ENCODE data around the gene RHOF.

The RHOF gene, protein sequence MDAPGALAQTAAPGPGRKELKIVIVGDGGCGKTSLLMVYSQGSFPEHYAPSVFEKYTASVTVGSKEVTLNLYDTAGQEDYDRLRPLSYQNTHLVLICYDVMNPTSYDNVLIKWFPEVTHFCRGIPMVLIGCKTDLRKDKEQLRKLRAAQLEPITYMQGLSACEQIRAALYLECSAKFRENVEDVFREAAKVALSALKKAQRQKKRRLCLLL

DNA sequence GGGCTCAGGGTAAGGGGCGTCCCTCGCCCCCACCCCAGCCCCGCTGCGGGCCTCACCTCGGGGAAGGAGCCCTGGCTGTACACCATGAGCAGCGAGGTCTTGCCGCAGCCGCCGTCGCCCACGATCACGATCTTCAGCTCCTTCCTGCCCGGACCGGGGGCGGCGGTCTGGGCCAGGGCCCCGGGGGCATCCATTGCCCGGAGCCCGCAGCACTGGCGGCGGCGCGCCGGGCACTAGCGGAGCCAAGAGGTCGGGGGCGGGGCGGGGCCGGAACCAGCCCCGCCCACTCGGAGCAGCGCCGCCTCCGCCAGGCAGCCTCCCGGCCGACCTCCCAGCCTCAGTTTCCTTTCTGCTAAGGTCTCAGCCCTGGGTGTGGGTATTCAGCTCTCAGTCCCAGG is at the start of gene RHOF:
TSS of gene RHOF (minus strand) at position 249 of the 398 bp plus-strand sequence. CDS start at position 194, 55 bp downstream.
- H3K4me3 ChIP-seq (ENCODE audit: low read length), result peak within 1 kb of the TSS; percentile 63
- peaks cover 17% of the 10 kb centered on the region for H3K4me1 ChIP-seq (ENCODE audit: insufficient read depth, low read length)
- no peaks in the 10 kb centered on the region for H3K27me3 ChIP-seq (ENCODE audit: insufficient read depth, low read length)
- no peaks in the 10 kb centered on the region for H3K9me3 ChIP-seq (ENCODE audit: insufficient read depth, low read depth, low read length)
- no peak within 1 kb of the TSS for H3K27ac ChIP-seq (ENCODE audit: low read length)
- peaks cover 22% of the 10 kb centered on the region for H3K36me3 ChIP-seq (ENCODE audit: insufficient read depth, low read depth, low read length)
- H3K9ac ChIP-seq (ENCODE audit: low read depth, low read length), result peak within 1 kb of the TSS; percentile 57; the same call in 1 of the 2 replicates

GRCh38 chr12:121839993-121840761 is 46.7 kb upstream of the RHOF start:
- H3K36me3 ChIP-seq (ENCODE audit: insufficient read depth, low read depth, low read length), result no peaks in the 10 kb centered on the region
- H3K4me3 ChIP-seq (ENCODE audit: low read length), result peak overlapping the region; percentile 71
- H3K4me1 ChIP-seq (ENCODE audit: insufficient read depth, low read length), result no peaks in the 10 kb centered on the region
- H3K27me3 ChIP-seq (ENCODE audit: insufficient read depth, low read length), result peaks cover 4% of the 10 kb centered on the region; the same call in 1 of the 2 replicates
- peak overlapping the region; percentile 76; the same call in 1 of the 2 replicates for H3K9ac ChIP-seq (ENCODE audit: low read depth, low read length)
- no peaks in the 10 kb centered on the region for H3K9me3 ChIP-seq (ENCODE audit: insufficient read depth, low read depth, low read length)
- H3K27ac ChIP-seq (ENCODE audit: low read length), result no peak overlapping the region

DNA sequence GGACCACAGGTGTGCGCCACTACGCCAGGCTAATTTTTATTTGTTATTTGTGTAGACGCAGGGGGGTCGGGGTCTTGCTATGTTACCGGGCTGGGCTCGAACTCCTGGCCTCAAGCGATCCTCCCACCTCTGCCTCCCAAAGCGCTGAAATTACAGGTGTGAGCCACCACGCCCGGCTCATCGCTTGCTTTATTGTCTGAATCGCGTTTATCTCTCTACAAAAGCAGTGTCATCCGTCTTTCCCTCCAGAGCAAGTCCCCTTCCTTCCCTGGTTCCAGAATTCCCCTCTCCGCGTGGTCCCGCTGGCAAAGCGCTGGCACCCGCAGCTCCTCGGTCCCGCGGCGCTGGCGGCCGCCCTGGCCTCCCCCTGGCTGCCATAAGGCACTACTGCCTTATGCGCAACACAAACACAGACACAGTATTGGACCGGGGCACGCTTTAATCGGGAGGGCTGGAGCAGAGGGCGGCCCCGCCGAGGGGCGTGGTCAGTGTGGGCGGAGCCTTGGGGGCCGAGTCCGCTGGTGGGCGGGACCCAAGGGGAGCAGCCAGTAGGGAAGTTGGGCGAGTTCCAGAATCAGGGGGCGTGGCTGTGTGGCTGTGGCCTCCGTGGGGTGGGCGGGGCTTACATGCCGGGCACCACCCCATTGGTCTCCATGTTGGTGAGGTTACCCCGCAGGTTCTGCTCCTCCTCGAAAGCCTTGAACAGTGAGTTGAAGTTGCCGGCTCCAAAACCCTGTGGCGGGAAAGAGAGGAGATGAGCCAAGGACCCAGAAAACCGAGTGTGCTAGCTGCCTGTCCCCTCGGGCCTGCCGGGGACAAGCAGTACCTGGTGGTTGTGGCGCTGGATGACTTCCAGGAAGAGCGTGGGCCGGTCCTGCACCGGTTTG is 45.9 kb upstream of the RHOF start:
- Histone ChIP-seq H3K36me3 (ENCODE audit: insufficient read depth, low read depth, low read length) (no peaks in the 10 kb centered on the region), H3K4me1 (ENCODE audit: insufficient read depth, low read length) (no peaks in the 10 kb centered on the region), H3K27me3 (ENCODE audit: insufficient read depth, low read length) (peaks cover 4% of the 10 kb centered on the region; the same call in 1 of the 2 replicates), H3K9me3 (ENCODE audit: insufficient read depth, low read depth, low read length) (no peaks in the 10 kb centered on the region), H3K4me3 (ENCODE audit: low read length) (peak overlapping the region; percentile 71), H3K9ac (ENCODE audit: low read depth, low read length) (peak overlapping the region; percentile 76; the same call in 1 of the 2 replicates), H3K27ac (ENCODE audit: low read length) (no peak overlapping the region)

GRCh38 chr12:121838126-121838525 is 44.6 kb upstream of the RHOF start:
- Histone ChIP-seq H3K4me1 (ENCODE audit: insufficient read depth, low read length) (no peaks in the 10 kb centered on the region), H3K36me3 (ENCODE audit: insufficient read depth, low read depth, low read length) (no peaks in the 10 kb centered on the region), H3K9me3 (ENCODE audit: insufficient read depth, low read depth, low read length) (no peaks in the 10 kb centered on the region), H3K9ac (ENCODE audit: low read depth, low read length) (no peak overlapping the region), H3K4me3 (ENCODE audit: low read length) (no peak overlapping the region), H3K27me3 (ENCODE audit: insufficient read depth, low read length) (peaks cover 4% of the 10 kb centered on the region; the same call in 1 of the 2 replicates), H3K27ac (ENCODE audit: low read length) (no peak overlapping the region)

DNA sequence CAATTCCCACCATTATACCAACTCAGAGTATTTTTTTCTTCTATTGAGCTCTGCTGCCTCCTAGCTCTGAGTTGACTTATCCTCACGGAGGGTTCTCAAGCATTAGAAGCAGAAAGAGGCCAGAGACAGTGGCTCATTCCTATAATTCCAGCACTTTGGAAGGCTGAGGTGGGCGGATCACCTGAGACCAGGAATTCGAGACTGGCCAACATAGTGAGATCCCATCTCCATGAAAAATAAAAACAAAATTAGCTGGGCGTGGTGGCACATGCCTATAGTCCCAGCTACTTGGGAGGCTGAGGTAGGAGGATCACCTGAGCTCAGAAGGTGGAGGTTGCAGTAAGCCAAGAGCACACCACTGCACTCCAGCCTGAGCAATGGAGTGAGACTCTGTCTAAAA is 44.2 kb upstream of the RHOF start:
- Histone ChIP-seq H3K4me3 (ENCODE audit: low read length) (no peak overlapping the region), H3K27me3 (ENCODE audit: insufficient read depth, low read length) (peaks cover 4% of the 10 kb centered on the region; the same call in 1 of the 2 replicates), H3K9me3 (ENCODE audit: insufficient read depth, low read depth, low read length) (no peaks in the 10 kb centered on the region), H3K4me1 (ENCODE audit: insufficient read depth, low read length) (no peaks in the 10 kb centered on the region), H3K36me3 (ENCODE audit: insufficient read depth, low read depth, low read length) (no peaks in the 10 kb centered on the region), H3K9ac (ENCODE audit: low read depth, low read length) (no peak overlapping the region), H3K27ac (ENCODE audit: low read length) (no peak overlapping the region)

DNA sequence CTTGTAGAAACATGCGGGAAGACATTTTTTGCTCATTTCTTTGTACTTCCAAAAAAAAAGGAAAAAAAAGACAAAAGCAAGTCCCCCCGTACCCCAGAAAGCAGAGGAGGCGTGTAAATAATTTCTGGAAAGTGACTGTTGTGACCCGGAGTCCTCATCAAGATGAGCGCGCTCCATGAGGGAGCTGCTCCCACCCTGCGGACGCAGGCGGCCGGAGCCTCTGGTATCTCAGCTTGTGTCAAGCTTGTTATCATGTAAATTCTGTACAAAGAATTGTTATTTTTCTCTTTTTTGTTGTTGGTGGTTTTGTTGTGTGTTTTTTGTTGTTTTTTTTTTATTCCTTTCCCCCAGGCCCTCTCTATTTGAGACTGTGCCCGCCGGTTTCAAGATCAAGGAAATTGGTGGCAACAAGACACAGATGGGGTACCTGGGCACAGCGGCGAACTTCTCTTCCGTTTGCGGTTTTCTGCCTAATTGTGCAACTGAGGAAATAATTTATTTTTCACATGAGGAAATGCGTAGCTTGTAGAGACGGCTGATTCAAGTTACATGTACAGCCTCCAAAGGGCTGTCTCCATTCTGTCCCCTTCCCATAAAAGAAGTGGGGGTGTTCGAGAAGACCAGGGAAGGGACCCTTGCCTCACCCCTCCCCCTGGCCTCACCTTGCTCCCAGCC is 38.2 kb upstream of the RHOF start:
- peaks cover 57% of the 10 kb centered on the region for H3K36me3 ChIP-seq (ENCODE audit: insufficient read depth, low read depth, low read length)
- no peak overlapping the region for H3K27ac ChIP-seq (ENCODE audit: low read length)
- no peaks in the 10 kb centered on the region for H3K27me3 ChIP-seq (ENCODE audit: insufficient read depth, low read length)
- H3K9ac ChIP-seq (ENCODE audit: low read depth, low read length), result no peak overlapping the region
- H3K4me3 ChIP-seq (ENCODE audit: low read length), result no peak overlapping the region
- H3K9me3 ChIP-seq (ENCODE audit: insufficient read depth, low read depth, low read length), result no peaks in the 10 kb centered on the region
- H3K4me1 ChIP-seq (ENCODE audit: insufficient read depth, low read length), result no peaks in the 10 kb centered on the region

- Histone ChIP-seq H3K27me3 (ENCODE audit: insufficient read depth, low read length) (no peaks in the 10 kb centered on the region), H3K36me3 (ENCODE audit: insufficient read depth, low read depth, low read length) (peaks cover 63% of the 10 kb centered on the region), H3K4me3 (ENCODE audit: low read length) (no peak overlapping the region), H3K9me3 (ENCODE audit: insufficient read depth, low read depth, low read length) (no peaks in the 10 kb centered on the region), H3K4me1 (ENCODE audit: insufficient read depth, low read length) (no peaks in the 10 kb centered on the region), H3K9ac (ENCODE audit: low read depth, low read length) (no peak overlapping the region), H3K27ac (ENCODE audit: low read length) (no peak overlapping the region)
These were observed 37.2 kb upstream of the RHOF start for GRCh38 chr12:121830588-121831265.

- Histone ChIP-seq H3K9ac (ENCODE audit: low read depth, low read length) (no peak overlapping the region), H3K27me3 (ENCODE audit: insufficient read depth, low read length) (no peaks in the 10 kb centered on the region), H3K36me3 (ENCODE audit: insufficient read depth, low read depth, low read length) (peaks cover 65% of the 10 kb centered on the region), H3K27ac (ENCODE audit: low read length) (no peak overlapping the region), H3K4me3 (ENCODE audit: low read length) (no peak overlapping the region), H3K9me3 (ENCODE audit: insufficient read depth, low read depth, low read length) (no peaks in the 10 kb centered on the region), H3K4me1 (ENCODE audit: insufficient read depth, low read length) (no peaks in the 10 kb centered on the region)
These were observed 36.6 kb upstream of the RHOF start for GRCh38 chr12:121830134-121830533.

GRCh38 chr12:121829250-121829918 is 35.9 kb upstream of the RHOF start:
- Histone ChIP-seq H3K4me3 (ENCODE audit: low read length) (no peak overlapping the region), H3K27ac (ENCODE audit: low read length) (no peak overlapping the region), H3K36me3 (ENCODE audit: insufficient read depth, low read depth, low read length) (peaks cover 66% of the 10 kb centered on the region), H3K9ac (ENCODE audit: low read depth, low read length) (no peak overlapping the region), H3K4me1 (ENCODE audit: insufficient read depth, low read length) (no peaks in the 10 kb centered on the region), H3K27me3 (ENCODE audit: insufficient read depth, low read length) (no peaks in the 10 kb centered on the region), H3K9me3 (ENCODE audit: insufficient read depth, low read depth, low read length) (no peaks in the 10 kb centered on the region)

GRCh38 chr12:121828826-121829225 is 35.3 kb upstream of the RHOF start:
- Histone ChIP-seq H3K27me3 (ENCODE audit: insufficient read depth, low read length) (no peaks in the 10 kb centered on the region), H3K27ac (ENCODE audit: low read length) (no peak overlapping the region), H3K36me3 (ENCODE audit: insufficient read depth, low read depth, low read length) (peaks cover 70% of the 10 kb centered on the region), H3K4me1 (ENCODE audit: insufficient read depth, low read length) (no peaks in the 10 kb centered on the region), H3K9ac (ENCODE audit: low read depth, low read length) (no peak overlapping the region), H3K9me3 (ENCODE audit: insufficient read depth, low read depth, low read length) (no peaks in the 10 kb centered on the region), H3K4me3 (ENCODE audit: low read length) (no peak overlapping the region)
